NCI-H748 (cell line): ENCODE measurements around the gene ZNF426.

Source experiments
- DNase-seq: peaks from one replicate; lab custom pipeline; 2025; ENCODE audit not compliant: unreplicated experiment; lab: John Stamatoyannopoulos, UW

Gene ZNF426

DNA sequence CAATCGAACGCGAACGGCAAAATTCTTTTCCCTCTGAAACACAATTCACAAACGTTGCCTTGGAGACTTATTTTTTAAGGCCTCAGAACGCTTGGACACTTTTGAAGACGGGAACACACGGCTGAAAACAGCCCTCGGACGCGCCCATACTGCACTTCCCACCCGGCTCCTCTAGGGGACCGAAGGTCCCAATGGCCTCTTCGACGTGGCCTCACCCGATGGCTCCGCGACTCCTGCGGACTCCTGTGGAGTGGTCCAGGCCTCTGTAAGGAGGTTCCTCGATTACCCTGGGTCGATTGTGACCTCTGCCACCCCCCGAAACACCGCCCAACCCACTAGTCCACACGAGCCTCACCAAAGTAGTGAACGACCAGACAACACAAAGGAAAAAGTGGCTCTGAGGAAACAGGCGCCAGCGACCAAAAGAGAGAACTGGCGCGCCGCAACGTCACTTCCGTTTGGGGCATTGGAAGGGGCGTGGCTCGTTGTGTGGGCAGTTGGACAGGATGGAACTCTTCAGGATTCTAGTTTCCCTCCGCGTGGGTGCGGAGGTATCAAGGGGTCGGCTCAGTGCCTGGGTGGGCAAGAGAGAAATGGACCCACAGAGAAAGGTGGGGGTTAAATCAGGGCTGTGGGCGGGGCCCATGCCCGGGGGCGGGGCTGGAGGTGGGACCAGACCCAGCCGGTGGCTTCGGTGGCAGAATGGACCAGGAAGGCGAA, 40.1 kb downstream of the ZNF426 start, which contains the start of gene ZNF560:
TSS of gene ZNF560 (minus strand) at position 434 of the 720 bp plus-strand sequence. CDS start 23,303 bp downstream, outside the sequence.
- peak; percentile 3 for DNase-seq

DNA sequence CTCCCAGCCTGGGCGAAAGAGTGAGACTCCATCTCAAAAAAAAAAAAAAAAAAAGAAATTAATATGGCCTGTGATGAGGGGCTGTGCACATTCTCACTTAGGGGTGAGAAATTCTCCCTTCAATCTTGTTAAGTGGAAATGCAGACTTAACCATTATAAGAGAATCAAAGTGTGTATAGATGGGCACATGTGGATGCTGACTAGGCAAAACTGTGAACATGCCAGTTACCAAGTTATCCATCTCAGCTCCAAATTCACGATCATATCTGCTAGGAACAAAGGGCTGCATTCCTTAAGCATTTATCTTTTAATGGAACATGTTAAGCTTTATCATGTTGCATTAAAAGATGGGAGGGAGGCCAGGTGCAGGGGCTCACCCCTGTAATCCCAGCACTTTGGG, 44.3 kb downstream of the ZNF426 start:
- DNase-seq = no peak

DNA sequence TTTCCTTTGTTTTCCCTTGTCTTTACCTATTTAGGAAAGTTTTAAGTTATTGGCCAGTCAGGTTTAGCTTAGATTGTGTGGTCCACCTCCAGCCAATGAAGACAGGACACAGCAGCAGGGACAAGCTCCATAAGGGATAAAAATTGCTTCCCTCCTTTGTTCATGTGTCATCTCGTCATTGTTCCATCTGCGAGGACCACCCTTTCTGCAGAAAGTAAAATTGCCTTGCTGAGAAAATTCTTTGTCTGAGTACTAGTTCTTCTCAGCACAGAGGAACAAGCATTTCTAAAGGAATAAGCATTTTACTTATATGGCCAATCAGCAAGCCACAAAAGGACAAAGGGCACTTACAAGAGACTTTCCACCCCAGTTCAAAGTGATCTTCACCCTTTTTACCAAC, 51.4 kb downstream of the ZNF426 start:
- DNase-seq = no peak

DNA sequence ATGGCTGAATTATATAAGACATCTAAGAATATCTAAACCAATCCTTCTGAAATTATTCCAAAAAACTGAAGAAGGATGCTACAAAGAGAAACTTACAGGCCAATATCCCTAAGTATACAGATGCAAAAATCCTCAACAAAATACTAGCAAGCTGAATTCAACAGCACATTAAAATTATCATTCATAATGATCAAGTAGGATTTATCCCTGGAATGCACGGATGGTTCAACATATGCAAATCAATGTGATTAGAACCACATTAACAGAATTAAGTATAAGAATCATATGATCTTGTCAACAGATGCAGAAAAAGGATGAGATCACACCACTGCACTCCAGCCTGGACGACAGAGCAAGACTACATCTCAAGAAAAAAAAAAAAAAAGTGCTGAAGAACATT, 53.3 kb downstream of the ZNF426 start:
- DNase-seq = no peak

DNA sequence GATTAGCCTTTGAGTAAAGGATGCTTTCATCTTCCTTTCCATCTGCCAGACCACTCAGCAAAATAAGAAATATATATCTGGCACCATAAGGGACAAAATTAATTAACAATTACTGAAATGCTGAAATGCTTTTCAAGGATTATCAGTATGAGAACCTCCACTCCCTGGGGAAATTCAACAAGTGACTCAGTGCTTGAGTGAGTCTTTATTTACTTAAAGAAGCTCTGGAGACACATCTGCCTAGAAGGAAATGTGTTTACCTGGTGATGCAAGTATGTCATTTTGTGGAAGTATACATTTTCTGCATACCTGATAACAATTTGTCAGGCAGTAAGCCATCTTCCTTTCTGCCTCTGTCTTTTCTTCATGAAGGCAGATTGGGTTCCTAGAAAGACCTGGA, 63.5 kb downstream of the ZNF426 start:
- DNase-seq = no peak
